IMR-90 (cell line): ENCODE results near the gene FUBP1. TPM values are rescaled to one million over a fixed set of nuclear protein-coding genes. Genes with fewer than 3 reads are reported as not detected.

ENCODE experiments used
- ATAC-seq: fragments of 200-7000 bp; cut with Tn5 transposase; 2 replicates; pipeline ENCODE4 v1.9.1; 2020; ENCODE audit warnings: low read depth, mild to moderate bottlenecking, moderate library complexity
- BruUV-seq: library from RNA; stranded (reverse); fragments of 400-500 nt; replicated peaks from 2 replicates; lab custom pipeline; 2021; lab: Mats Ljungman, UMichigan
- CTCF ChIA-PET: fragments of 300-600 bp; formaldehyde crosslinking; extraction: SDS; loops from one replicate; lab custom pipeline; 2021; ENCODE audit warnings: antibody characterized with exemption; lab: Yijun Ruan, JAX
- POLR2A ChIA-PET: fragments of 300-600 bp; sonication (Branson Sonifier 250); formaldehyde crosslinking; loops from one replicate; lab custom pipeline; 2022; ENCODE audit warnings: antibody characterized with exemption; ENCODE audit not compliant: unreplicated experiment; lab: Charles Lee
- DNase-seq: peaks from one replicate; pipeline ENCODE4 v3.0.0; 2013
- H2AFZ ChIP-seq: replicated peaks from 2 replicates; pipeline ENCODE3; 2013; ENCODE audit warnings: low read length, mild to moderate bottlenecking; ENCODE audit not compliant: poor library complexity
- H2AK5ac ChIP-seq: 2 replicates; pipeline ENCODE4 v1.6.1; 2013; ENCODE audit warnings: low read depth, low read length, inconsistent platforms
- H2AK9ac ChIP-seq: replicated peaks from 2 replicates; pipeline ENCODE3; 2013; ENCODE audit warnings: mild to moderate bottlenecking, low read depth, low read length, moderate library complexity; ENCODE audit not compliant: poor library complexity
- H2BK120ac ChIP-seq: 2 replicates; pipeline ENCODE4 v1.6.1; 2013; ENCODE audit warnings: low read depth, low read length, inconsistent platforms
- H2BK15ac ChIP-seq: 3 replicates; pipeline ENCODE4 v1.6.1; 2013; ENCODE audit warnings: low read depth, low read length, inconsistent platforms
- H2BK20ac ChIP-seq: 2 replicates; pipeline ENCODE4 v1.6.1; 2013; ENCODE audit warnings: low read depth, mild to moderate bottlenecking, inconsistent platforms, low read length, moderate library complexity
- H2BK5ac ChIP-seq: 2 replicates; pipeline ENCODE4 v1.6.1; 2013; ENCODE audit warnings: mild to moderate bottlenecking, low read depth, low read length, inconsistent platforms; ENCODE audit not compliant: poor library complexity, severe bottlenecking
- H3K14ac ChIP-seq: replicated peaks from 2 replicates; pipeline ENCODE4 v1.6.1; 2013; ENCODE audit warnings: low read depth, low read length, inconsistent platforms
- H3K18ac ChIP-seq: 2 replicates; pipeline ENCODE4 v1.6.1; 2013; ENCODE audit warnings: low read depth, low read length, control low read depth
- H3K23ac ChIP-seq: 2 replicates; pipeline ENCODE4 v1.6.1; 2013; ENCODE audit warnings: low read depth, low read length, inconsistent platforms
- H3K27ac ChIP-seq: 2 replicates; pipeline ENCODE4 v1.5.1; 2013; ENCODE audit warnings: mild to moderate bottlenecking, control low read depth, low read length; ENCODE audit not compliant: insufficient read depth
- H3K27me3 ChIP-seq: 2 replicates; pipeline ENCODE4 v1.6.1; 2013; ENCODE audit warnings: low read length; ENCODE audit not compliant: control insufficient read depth, insufficient read depth
- H3K36me3 ChIP-seq: 2 replicates; pipeline ENCODE4 v1.6.1; 2013; ENCODE audit warnings: low read length, mixed read lengths; ENCODE audit not compliant: control insufficient read depth, insufficient read depth
- H3K4ac ChIP-seq: 2 replicates; pipeline ENCODE4 v1.6.1; 2013; ENCODE audit warnings: low read depth, low read length, inconsistent platforms
- H3K4me1 ChIP-seq: 2 replicates; pipeline ENCODE4 v1.6.1; 2013; ENCODE audit warnings: low read length, mixed read lengths; ENCODE audit not compliant: control insufficient read depth, insufficient read depth
- H3K4me2 ChIP-seq: 2 replicates; pipeline ENCODE4 v1.6.1; 2013; ENCODE audit warnings: low read depth, mild to moderate bottlenecking, control low read depth, low read length, moderate library complexity
- H3K4me3 ChIP-seq: 2 replicates; pipeline ENCODE4 v1.5.1; 2013; ENCODE audit warnings: low read depth, mild to moderate bottlenecking, control low read depth, low read length, moderate library complexity; ENCODE audit not compliant: insufficient read depth
- H3K56ac ChIP-seq: 2 replicates; pipeline ENCODE4 v1.6.1; 2013; ENCODE audit warnings: low read length, inconsistent platforms; ENCODE audit not compliant: insufficient read depth; ENCODE audit errors: extremely low read depth
- H3K79me1 ChIP-seq, 2 experiments: 2 replicates each; pipeline ENCODE4 v1.6.1; 2013; ENCODE audit warnings: low read length in 2 of 2, inconsistent platforms in 1 of 2, low read depth in 1 of 2
- H3K9ac ChIP-seq: 2 replicates; pipeline ENCODE4 v1.6.1; 2013; ENCODE audit warnings: low read depth, low read length, control low read depth
- H3K9me1 ChIP-seq: 2 replicates; pipeline ENCODE4 v1.6.1; 2013; ENCODE audit warnings: low read length, inconsistent platforms; ENCODE audit not compliant: insufficient read depth
- H3K9me3 ChIP-seq: 2 replicates; pipeline ENCODE4 v1.6.1; 2013; ENCODE audit warnings: low read length; ENCODE audit not compliant: control insufficient read depth, insufficient read depth
- H4K20me1 ChIP-seq: 2 replicates; pipeline ENCODE4 v1.6.1; 2013; ENCODE audit warnings: low read length, inconsistent platforms; ENCODE audit not compliant: insufficient read depth
- H4K5ac ChIP-seq: 2 replicates; pipeline ENCODE4 v1.6.1; 2013; ENCODE audit warnings: mild to moderate bottlenecking, low read depth, low read length, control low read depth
- H4K8ac ChIP-seq, 2 experiments: 2 replicates each; pipeline ENCODE4 v1.6.1; 2013; ENCODE audit warnings: low read depth in 2 of 2, low read length in 2 of 2, control low read depth in 1 of 2, inconsistent platforms in 1 of 2
- H4K91ac ChIP-seq: 2 replicates; pipeline ENCODE4 v1.6.1; 2013; ENCODE audit warnings: low read depth, low read length, inconsistent platforms; ENCODE audit not compliant: insufficient read depth
- BHLHE40 ChIP-seq: fragments of 150-350 bp; IDR thresholded peaks from 2 replicates; pipeline ENCODE4 v1.6.1; 2016; ENCODE audit warnings: mild to moderate bottlenecking, low read depth, low read length
- CEBPB ChIP-seq: IDR thresholded peaks from 2 replicates; pipeline ENCODE4 v1.6.1; 2012; ENCODE audit warnings: low read depth, low read length, improper control_type of control experiment
- CHD1 ChIP-seq: IDR thresholded peaks from 2 replicates; pipeline ENCODE4 v1.6.1; 2012; ENCODE audit warnings: low read depth, low read length, improper control_type of control experiment
- FOS ChIP-seq: fragments of 150-350 bp; IDR thresholded peaks from 2 replicates; pipeline ENCODE4 v1.6.1; 2016; ENCODE audit warnings: low read depth, low read length
- MAFK ChIP-seq: IDR thresholded peaks from 2 replicates; pipeline ENCODE4 v1.6.1; 2012; ENCODE audit warnings: low read depth, low read length, improper control_type of control experiment
- MAZ ChIP-seq: IDR thresholded peaks from 2 replicates; pipeline ENCODE4 v1.6.1; 2012; ENCODE audit warnings: low read depth, mild to moderate bottlenecking, low read length, improper control_type of control experiment, moderate library complexity, borderline replicate concordance
- MXI1 ChIP-seq: IDR thresholded peaks from 2 replicates; pipeline ENCODE4 v1.6.1; 2012; ENCODE audit warnings: low read depth, mild to moderate bottlenecking, low read length, moderate library complexity, borderline replicate concordance
- NFE2L2 ChIP-seq: fragments of 150-350 bp; IDR thresholded peaks from 2 replicates; pipeline ENCODE4 v1.6.1; 2016; ENCODE audit warnings: low read depth, mild to moderate bottlenecking, low read length
- POLR2A ChIP-seq: IDR thresholded peaks from 2 replicates; pipeline ENCODE4 v1.6.1; 2012; ENCODE audit warnings: mild to moderate bottlenecking, low read depth, low read length
- RAD21 ChIP-seq: IDR thresholded peaks from 2 replicates; pipeline ENCODE4 v1.6.1; 2012; ENCODE audit warnings: low read length, improper control_type of control experiment
- RCOR1 ChIP-seq: IDR thresholded peaks from 2 replicates; pipeline ENCODE4 v1.6.1; 2012; ENCODE audit warnings: mild to moderate bottlenecking, low read length, improper control_type of control experiment; ENCODE audit not compliant: insufficient replicate concordance
- RFX5 ChIP-seq: IDR thresholded peaks from 2 replicates; pipeline ENCODE4 v1.8.0; 2012; ENCODE audit warnings: low read depth, mild to moderate bottlenecking, low read length, moderate library complexity
- SMC3 ChIP-seq: fragments of 150-350 bp; IDR thresholded peaks from 2 replicates; pipeline ENCODE4 v1.6.1; 2016; ENCODE audit warnings: low read depth, mild to moderate bottlenecking, antibody characterized with exemption, low read length, moderate library complexity
- WGBS, 2 experiments: methylation state at CpG; one replicate each; pipeline versions ENCODE4 v1.1.5 to v1.1.7; 2013; ENCODE audit warnings: missing lambda C conversion rate in 2 of 2; ENCODE audit not compliant: insufficient read length in 1 of 2; ENCODE audit errors: extremely low coverage in 2 of 2; 5-methylcytosine and 5-hydroxymethylcytosine counted together
- dilution Hi-C: fragments of 300-500 bp; cut with HindIII; formaldehyde crosslinking; loops from one replicate; pipeline ENCODE4 v1.14.3; 2018; ENCODE audit warnings: low sequenced_read_pairs; ENCODE audit not compliant: unreplicated experiment
- in situ Hi-C: fragments of 300-500 bp; cut with MboI; formaldehyde crosslinking; loops from 3 replicates; pipeline ENCODE4 v1.14.3; 2019; ENCODE audit warnings: low sequenced_read_pairs, inconsistent platforms, mixed read lengths
- intact Hi-C: fragments of 100-400 bp; cut with micrococcal nuclease; formaldehyde crosslinking; loops from 2 replicates; pipeline ENCODE4 v1.10.0; 2022
- polyA plus RNA-seq, 3 experiments: library from polyadenylated mRNA; depleted of rRNA; stranded (reverse); fragments of >200 nt; gene quantifications; 2 replicates each; pipeline ENCODE4 v1.2.3, GENCODE V29; 2012; ENCODE audit warnings: low replicate concordance in 1 of 3
- total RNA-seq: library from RNA; depleted of rRNA; stranded (reverse); fragments of >200 nt; gene quantifications from 2 replicates; pipeline ENCODE4 v1.2.3, GENCODE V29; 2012
- TF ChIP-seq, protein P1 (sequence below): conservative IDR thresholded peaks from 2 replicates; pipeline ENCODE4 v1.5.1; 2012; ENCODE audit warnings: mild to moderate bottlenecking, low read depth, low read length, improper control_type of control experiment
- TF ChIP-seq, protein P2 (sequence below): fragments of 150-350 bp; IDR thresholded peaks from 2 replicates; pipeline ENCODE4 v1.6.1; 2016; ENCODE audit warnings: low read depth, mild to moderate bottlenecking, low read length, moderate library complexity, borderline replicate concordance
- TF ChIP-seq, protein P3 (sequence below): fragments of 150-350 bp; IDR thresholded peaks from 2 replicates; pipeline ENCODE4 v1.6.1; 2017; ENCODE audit warnings: mild to moderate bottlenecking, antibody characterized with exemption, low read length, low read depth

The FUBP1 gene
- total and polyA plus RNA-seq, 2 of the 4 experiments (the other 2 are of a cell fraction) = 94.7 to 129 TPM

DNA sequence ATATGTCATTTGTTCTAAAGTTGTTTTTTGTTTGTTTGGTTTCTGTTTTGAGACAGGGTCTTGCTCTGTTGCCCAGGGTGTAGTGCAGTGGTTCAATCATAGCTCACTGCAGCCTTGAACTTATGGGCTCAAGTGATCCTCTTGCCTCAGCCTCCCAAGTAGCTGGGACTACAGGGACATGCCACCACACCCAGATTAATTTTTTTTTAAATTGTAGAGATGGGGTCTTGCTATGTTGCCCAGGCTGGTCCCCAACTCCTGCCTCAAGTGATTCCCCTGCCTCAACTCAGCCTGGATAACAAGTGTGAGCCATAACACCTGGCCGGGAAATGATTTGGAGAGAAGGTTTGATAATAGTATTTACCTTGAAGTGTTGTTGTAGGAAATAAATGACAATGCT is 72.2 kb downstream of the FUBP1 start:
- H3K79me1 ChIP-seq = peaks cover 17 to 48% of the 10 kb centered on the region in 2 experiments
- H2BK120ac ChIP-seq = no peak overlapping the region
- H3K27ac ChIP-seq = no peak overlapping the region
- H3K9ac ChIP-seq = no peak overlapping the region
- intact Hi-C loops = loop anchor here (10.0 kb wide), 1 partner anchor 762 kb away; no protein-coding TSS in a partner anchor
- H2BK15ac ChIP-seq = no peak overlapping the region
- H3K23ac ChIP-seq = peak overlapping the region; percentile 41; the same call in 1 of the 2 replicates
- peaks cover 12% of the 10 kb centered on the region for H3K9me1 ChIP-seq
- no peaks in the 10 kb centered on the region for H3K27me3 ChIP-seq
- H3K56ac ChIP-seq = no peak overlapping the region
- no CpG with 5 or more reads among the region's 1 CpG for WGBS, 2 experiments
- no peak overlapping the region for H2AK9ac ChIP-seq
- H2AFZ ChIP-seq = no peak overlapping the region
- TF ChIP-seq CEBPB (no peak), CHD1 (no peak), MXI1 (no peak), FOS (no peak), NFE2L2 (no peak), RAD21 (no peak), MAZ (no peak), RFX5 (no peak), MAFK (no peak), SMC3 (no peak), BHLHE40 (no peak), POLR2A (no peak), RCOR1 (no peak)
- TF ChIP-seq, protein P1, sequence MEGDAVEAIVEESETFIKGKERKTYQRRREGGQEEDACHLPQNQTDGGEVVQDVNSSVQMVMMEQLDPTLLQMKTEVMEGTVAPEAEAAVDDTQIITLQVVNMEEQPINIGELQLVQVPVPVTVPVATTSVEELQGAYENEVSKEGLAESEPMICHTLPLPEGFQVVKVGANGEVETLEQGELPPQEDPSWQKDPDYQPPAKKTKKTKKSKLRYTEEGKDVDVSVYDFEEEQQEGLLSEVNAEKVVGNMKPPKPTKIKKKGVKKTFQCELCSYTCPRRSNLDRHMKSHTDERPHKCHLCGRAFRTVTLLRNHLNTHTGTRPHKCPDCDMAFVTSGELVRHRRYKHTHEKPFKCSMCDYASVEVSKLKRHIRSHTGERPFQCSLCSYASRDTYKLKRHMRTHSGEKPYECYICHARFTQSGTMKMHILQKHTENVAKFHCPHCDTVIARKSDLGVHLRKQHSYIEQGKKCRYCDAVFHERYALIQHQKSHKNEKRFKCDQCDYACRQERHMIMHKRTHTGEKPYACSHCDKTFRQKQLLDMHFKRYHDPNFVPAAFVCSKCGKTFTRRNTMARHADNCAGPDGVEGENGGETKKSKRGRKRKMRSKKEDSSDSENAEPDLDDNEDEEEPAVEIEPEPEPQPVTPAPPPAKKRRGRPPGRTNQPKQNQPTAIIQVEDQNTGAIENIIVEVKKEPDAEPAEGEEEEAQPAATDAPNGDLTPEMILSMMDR = no peak
- TF ChIP-seq, protein P2, sequence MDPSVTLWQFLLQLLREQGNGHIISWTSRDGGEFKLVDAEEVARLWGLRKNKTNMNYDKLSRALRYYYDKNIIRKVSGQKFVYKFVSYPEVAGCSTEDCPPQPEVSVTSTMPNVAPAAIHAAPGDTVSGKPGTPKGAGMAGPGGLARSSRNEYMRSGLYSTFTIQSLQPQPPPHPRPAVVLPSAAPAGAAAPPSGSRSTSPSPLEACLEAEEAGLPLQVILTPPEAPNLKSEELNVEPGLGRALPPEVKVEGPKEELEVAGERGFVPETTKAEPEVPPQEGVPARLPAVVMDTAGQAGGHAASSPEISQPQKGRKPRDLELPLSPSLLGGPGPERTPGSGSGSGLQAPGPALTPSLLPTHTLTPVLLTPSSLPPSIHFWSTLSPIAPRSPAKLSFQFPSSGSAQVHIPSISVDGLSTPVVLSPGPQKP = no peak
- TF ChIP-seq, protein P3, sequence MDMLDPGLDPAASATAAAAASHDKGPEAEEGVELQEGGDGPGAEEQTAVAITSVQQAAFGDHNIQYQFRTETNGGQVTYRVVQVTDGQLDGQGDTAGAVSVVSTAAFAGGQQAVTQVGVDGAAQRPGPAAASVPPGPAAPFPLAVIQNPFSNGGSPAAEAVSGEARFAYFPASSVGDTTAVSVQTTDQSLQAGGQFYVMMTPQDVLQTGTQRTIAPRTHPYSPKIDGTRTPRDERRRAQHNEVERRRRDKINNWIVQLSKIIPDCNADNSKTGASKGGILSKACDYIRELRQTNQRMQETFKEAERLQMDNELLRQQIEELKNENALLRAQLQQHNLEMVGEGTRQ = no peak
- ATAC-seq = no peak
- in situ Hi-C loops = no loop called here
- H3K14ac ChIP-seq = no peak overlapping the region
- no peak overlapping the region for H4K8ac ChIP-seq
- no peak overlapping the region for H2AK5ac ChIP-seq
- no peak overlapping the region for H3K4me2 ChIP-seq
- no peak for DNase-seq
- H4K20me1 ChIP-seq = peaks cover 54% of the 10 kb centered on the region
- H3K4me1 ChIP-seq = no peaks in the 10 kb centered on the region
- no peaks in the 10 kb centered on the region for H3K9me3 ChIP-seq
- no peak overlapping the region for H3K18ac ChIP-seq
- H3K36me3 ChIP-seq = peaks cover 19% of the 10 kb centered on the region
- ChIA-PET CTCF (no interaction called here), POLR2A (no interaction called here)
- H4K5ac ChIP-seq = no peak overlapping the region
- dilution Hi-C loops = no loop called here
- H3K4me3 ChIP-seq = no peak overlapping the region
- no peak overlapping the region for H2BK5ac ChIP-seq
- H3K4ac ChIP-seq = no peak overlapping the region
- no peak overlapping the region for H4K91ac ChIP-seq
- H2BK20ac ChIP-seq = no peak overlapping the region
- no TSS peak for BruUV-seq
